ENCODE results near the gene POU6F1. TPM values are rescaled to one million over a fixed set of nuclear protein-coding genes. Genes with fewer than 3 reads are reported as not detected.

POU6F1 gene
- total and polyA plus RNA-seq, 10 of the 15 experiments (the other 5 are each of a cell fraction or from before 2014, with no cell fraction given), result 0.26 to 4.2 (median 1.2) TPM

- TF ChIP-seq HCFC1 (IDR thresholded peaks at IDR 0.05; ENCODE audit: low read length) (no peak), EGR1 (IDR thresholded peaks at IDR 0.05; ENCODE audit: borderline replicate concordance in 1 of 2, low read depth in 2 of 2, low read length in 2 of 2) (peak in 1 of 2 experiments; percentile 51; a peak in 1 of 3 replicates), STAT3 (IDR thresholded peaks at IDR 0.05; ENCODE audit: low read depth, low read length) (no peak), PAX5 (IDR thresholded peaks at IDR 0.05; ENCODE audit: borderline replicate concordance, low read depth, low read length) (no peak), RUNX3 (IDR thresholded peaks at IDR 0.05; ENCODE audit: low read length) (peak; percentile 41), HDGF (IDR thresholded peaks at IDR 0.05) (no peak), BACH1 (IDR thresholded peaks at IDR 0.05; ENCODE audit: borderline replicate concordance) (0 out of 2 replicates have a peak, but pooled peaks have one; percentile 11), POLR2A (IDR thresholded peaks at IDR 0.05; ENCODE audit: low read depth, low read length) (peak; percentile 64), RELB (IDR thresholded peaks at IDR 0.05; ENCODE audit: low read depth) (0 out of 2 replicates have a peak, but pooled peaks have one; percentile 13), MXI1 (IDR thresholded peaks at IDR 0.05; ENCODE audit: low read depth, low read length) (no peak), CHD1 (IDR thresholded peaks at IDR 0.05; ENCODE audit: low read depth, low read length) (no peak), CBX5 (IDR thresholded peaks at IDR 0.05; ENCODE audit: low read depth) (no peak), CEBPB (IDR thresholded peaks at IDR 0.05; ENCODE audit: borderline replicate concordance in 1 of 2, low read depth in 2 of 2, low read length in 2 of 2) (no peak), BHLHE40 (IDR thresholded peaks at IDR 0.05; ENCODE audit: borderline replicate concordance in 1 of 2, low read depth in 2 of 2, low read length in 1 of 2) (peak in 1 of 2 experiments; percentile 13; a peak in 1 of 4 replicates), RAD21 (IDR thresholded peaks at IDR 0.05; ENCODE audit: insufficient read depth, low read depth, low read length) (peak; percentile 47; the same call in 1 of the 2 replicates), CUX1 (IDR thresholded peaks at IDR 0.05; ENCODE audit: insufficient replicate concordance, low read depth, low read length) (no peak), CBFB (IDR thresholded peaks at IDR 0.05; ENCODE audit: low read depth) (no peak), FOXM1 (IDR thresholded peaks at IDR 0.05; ENCODE audit: low read depth, low read length) (no peak), TCF12 (IDR thresholded peaks at IDR 0.05; ENCODE audit: low read depth, low read length) (0 out of 2 replicates have a peak, but pooled peaks have one; percentile 33)
Observed at GRCh38 chr12:51217133-51217967, 512 bp downstream of the POU6F1 start (continued).
